Neural progenitor cell (in vitro differentiated cells): ENCODE data around the gene PDE7B.

Source experiments
- CTCF ChIP-seq: fragments of 200-600 bp; sonication (generic); IDR thresholded peaks from 2 replicates; pipeline ENCODE4 v1.5.1; 2017; ENCODE audit warnings: antibody characterized with exemption, mild to moderate bottlenecking
- EZH2 ChIP-seq: fragments of 200-600 bp; sonication (generic); IDR thresholded peaks from 2 replicates; pipeline ENCODE4 v1.6.1; 2017; ENCODE audit warnings: antibody characterized with exemption, mild to moderate bottlenecking, moderate library complexity
- EZH2phosphoT487 ChIP-seq: fragments of 200-600 bp; sonication (generic); IDR thresholded peaks from 2 replicates; pipeline ENCODE4 v1.6.1; 2017; ENCODE audit warnings: antibody characterized with exemption

DNA sequence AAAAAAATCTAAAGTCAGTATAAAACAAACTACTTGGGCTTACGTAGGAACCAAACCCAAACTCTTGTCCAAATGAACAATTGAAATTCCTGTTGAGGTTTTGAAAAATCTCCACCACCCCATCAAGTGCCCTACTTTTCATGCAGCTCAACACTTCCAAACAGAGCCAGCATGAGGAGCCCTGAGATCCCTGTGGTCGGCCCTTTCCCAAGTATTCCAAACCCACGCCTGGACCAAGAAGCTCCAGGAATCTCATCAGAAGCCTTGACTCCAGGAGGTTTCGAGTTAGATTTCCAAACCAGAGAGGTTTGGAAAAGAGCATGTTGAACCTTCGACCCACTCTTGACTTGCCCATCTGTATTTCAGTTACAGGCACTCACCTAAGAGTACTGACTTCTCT lies 219.3 kb downstream of the PDE7B start:
- TF ChIP-seq EZH2 (no peak), CTCF (no peak), EZH2phosphoT487 (no peak)
